ENCODE measurements around the gene LMTK2.

DNA sequence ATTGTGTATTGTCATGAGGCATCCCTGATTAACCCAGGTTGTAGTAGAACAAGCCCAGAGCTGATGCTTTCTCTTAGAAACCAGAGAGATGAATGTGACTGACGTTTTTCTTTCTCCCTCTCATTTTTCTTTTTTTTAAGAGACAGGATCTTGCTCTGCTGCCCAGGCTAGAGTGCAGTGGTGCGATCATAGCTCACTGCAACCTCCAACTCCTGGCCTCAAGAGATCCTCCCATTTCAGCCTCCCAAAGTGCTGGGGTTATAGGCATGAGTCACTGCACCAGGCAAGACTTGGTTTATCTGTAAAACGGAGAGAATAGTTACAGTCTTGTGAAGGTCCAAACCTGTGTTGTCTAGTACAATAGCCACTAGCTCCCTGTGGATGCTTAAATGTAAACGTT, 5.4 kb downstream of the LMTK2 start:
- TF ChIP-seq POLR2A (IDR thresholded peaks at IDR 0.05) (no peak), EP300 (IDR thresholded peaks at IDR 0.05) (no peak), POLR2AphosphoS5 (IDR thresholded peaks at IDR 0.05) (no peak)
- TF ChIP-seq, protein P1, sequence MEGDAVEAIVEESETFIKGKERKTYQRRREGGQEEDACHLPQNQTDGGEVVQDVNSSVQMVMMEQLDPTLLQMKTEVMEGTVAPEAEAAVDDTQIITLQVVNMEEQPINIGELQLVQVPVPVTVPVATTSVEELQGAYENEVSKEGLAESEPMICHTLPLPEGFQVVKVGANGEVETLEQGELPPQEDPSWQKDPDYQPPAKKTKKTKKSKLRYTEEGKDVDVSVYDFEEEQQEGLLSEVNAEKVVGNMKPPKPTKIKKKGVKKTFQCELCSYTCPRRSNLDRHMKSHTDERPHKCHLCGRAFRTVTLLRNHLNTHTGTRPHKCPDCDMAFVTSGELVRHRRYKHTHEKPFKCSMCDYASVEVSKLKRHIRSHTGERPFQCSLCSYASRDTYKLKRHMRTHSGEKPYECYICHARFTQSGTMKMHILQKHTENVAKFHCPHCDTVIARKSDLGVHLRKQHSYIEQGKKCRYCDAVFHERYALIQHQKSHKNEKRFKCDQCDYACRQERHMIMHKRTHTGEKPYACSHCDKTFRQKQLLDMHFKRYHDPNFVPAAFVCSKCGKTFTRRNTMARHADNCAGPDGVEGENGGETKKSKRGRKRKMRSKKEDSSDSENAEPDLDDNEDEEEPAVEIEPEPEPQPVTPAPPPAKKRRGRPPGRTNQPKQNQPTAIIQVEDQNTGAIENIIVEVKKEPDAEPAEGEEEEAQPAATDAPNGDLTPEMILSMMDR (IDR thresholded peaks at IDR 0.05): no peak

All from sigmoid colon (tissue), 4 donors.